ENCODE results near the gene CALHM3.

CALHM3 gene

GRCh38 chr10:103427866-103428265 lies 51.2 kb downstream of the CALHM3 start:
- in situ Hi-C loops (cut with MboI; ENCODE audit: low sequenced_read_pairs): no loop called here

GRCh38 chr10:103423748-103424147 lies 55.3 kb downstream of the CALHM3 start:
- in situ Hi-C loops (cut with MboI; ENCODE audit: low sequenced_read_pairs): no loop called here

All from HL-60/S4 treated with retinoic acid at 250 ng/mL for 4 days and 3 days (cell line).